ENCODE measurements around the gene PSME3IP1. TPM values are rescaled to one million over a fixed set of nuclear protein-coding genes. Genes with fewer than 3 reads are reported as not detected.

Gene PSME3IP1
- total and polyA plus RNA-seq, 2 of the 8 experiments (the other 6 are each of a cell fraction or from before 2014, with no cell fraction given), result 95.1 to 98.3 TPM

DNA sequence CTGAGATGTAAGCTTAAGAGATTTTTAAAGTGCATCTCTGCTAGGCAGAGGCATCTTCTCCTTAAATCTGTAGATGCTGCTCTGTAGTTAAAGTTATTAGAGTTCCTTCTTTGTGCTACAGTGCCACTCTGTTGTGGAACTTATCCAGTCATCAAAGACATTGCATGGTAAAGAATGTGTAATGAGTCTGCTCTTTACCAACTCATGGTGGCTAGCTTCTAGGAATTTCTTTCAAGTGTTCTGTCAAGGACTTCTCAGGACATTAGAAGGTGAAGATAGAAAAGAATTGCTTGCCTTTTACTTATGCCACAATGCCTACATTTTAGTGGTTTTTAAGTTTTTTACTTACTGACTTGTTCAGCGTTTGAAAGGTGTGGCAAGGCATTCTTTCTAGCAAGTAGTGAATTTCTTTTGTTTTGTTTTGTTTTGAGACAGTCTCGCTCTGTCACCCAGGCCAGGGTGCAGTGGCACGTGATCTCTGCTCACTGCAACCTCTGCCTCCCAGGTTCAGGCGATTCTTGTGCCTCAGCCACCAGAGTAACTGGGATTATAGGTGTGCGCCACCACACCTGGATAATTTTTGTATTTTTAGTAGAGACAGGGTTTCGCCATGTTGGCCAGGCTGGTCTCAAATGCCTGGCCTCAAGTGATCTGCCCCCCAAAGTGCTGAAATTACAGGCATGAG lies 39.0 kb upstream of the PSME3IP1 start (continued):
- TF ChIP-seq E2F6 (IDR thresholded peaks at IDR 0.05) (no peak), SIX5 (IDR thresholded peaks at IDR 0.05; ENCODE audit: low read depth, low read length) (no peak), EGR1 (IDR thresholded peaks at IDR 0.05; ENCODE audit: borderline replicate concordance, low read depth, low read length) (no peak), NANOG (IDR thresholded peaks at IDR 0.05; ENCODE audit: insufficient read depth, low read depth, low read length, poor library complexity, severe bottlenecking) (no peak), RFX5 (IDR thresholded peaks at IDR 0.05; ENCODE audit: borderline replicate concordance, low read depth, low read length) (no peak), CBX5 (IDR thresholded peaks at IDR 0.05; ENCODE audit: low read depth, low read length) (no peak), YY1 (IDR thresholded peaks at IDR 0.05; ENCODE audit: low read depth, low read length) (no peak), CEBPB (IDR thresholded peaks at IDR 0.05; ENCODE audit: low read depth, low read length) (no peak)
